Neural cell (in vitro differentiated cells): ENCODE measurements around the gene FAM20C. TPM values are rescaled to one million over a fixed set of nuclear protein-coding genes. Genes with fewer than 3 reads are reported as not detected.

Experiments
- H2AFZ ChIP-seq: fragments of 200-600, 300-800 bp; sonication (generic), shearing (Covaris generic); 2 replicates; pipeline ENCODE4 v1.6.0; 2014; ENCODE audit warnings: low read depth, mild to moderate bottlenecking, antibody characterized with exemption, low read length, moderate library complexity
- H3F3A ChIP-seq: fragments of 200-600 bp; shearing (Covaris generic); 2 replicates; pipeline ENCODE4 v1.6.1; 2016; ENCODE audit warnings: mild to moderate bottlenecking, moderate library complexity, mixed read lengths, antibody characterized with exemption, low read length; ENCODE audit not compliant: insufficient read depth, poor library complexity, severe bottlenecking
- H3K27ac ChIP-seq: fragments of 200-600, 300-800 bp; sonication (generic), shearing (Covaris generic); 2 replicates; pipeline ENCODE4 v1.5.1; 2014; ENCODE audit warnings: mild to moderate bottlenecking, low read length, moderate library complexity
- H3K27me3 ChIP-seq: fragments of 300-800, 200-600 bp; sonication (generic), shearing (Covaris generic); 2 replicates; pipeline ENCODE4 v1.6.0; 2014; ENCODE audit warnings: mild to moderate bottlenecking, low read depth, low read length, moderate library complexity; ENCODE audit not compliant: insufficient read depth
- H3K36me3 ChIP-seq: fragments of 300-800, 200-600 bp; sonication (generic), shearing (Covaris generic); 2 replicates; pipeline ENCODE4 v1.5.1; 2014; ENCODE audit warnings: mild to moderate bottlenecking, antibody characterized with exemption, low read length, moderate library complexity; ENCODE audit not compliant: insufficient read depth
- H3K4me2 ChIP-seq: fragments of 300-800, 200-600 bp; sonication (generic), shearing (Covaris generic); 2 replicates; pipeline ENCODE4 v1.6.0; 2014; ENCODE audit warnings: mild to moderate bottlenecking, low read length
- H3K4me3 ChIP-seq: fragments of 300-800, 200-600 bp; sonication (generic), shearing (Covaris generic); 2 replicates; pipeline ENCODE4 v1.5.1; 2014; ENCODE audit warnings: mild to moderate bottlenecking, low read length, moderate library complexity
- H3K79me2 ChIP-seq: fragments of 200-600 bp; shearing (Covaris generic); replicated peaks from 2 replicates; pipeline ENCODE4 v1.6.0; 2014; ENCODE audit warnings: mild to moderate bottlenecking, low read length, moderate library complexity; ENCODE audit not compliant: insufficient read depth
- H3K9ac ChIP-seq: fragments of 300-800, 200-600 bp; sonication (generic), shearing (Covaris generic); 2 replicates; pipeline ENCODE4 v1.6.1; 2016; ENCODE audit warnings: mild to moderate bottlenecking, low read length, mixed read lengths
- H3K9me2 ChIP-seq: fragments of 200-600 bp; shearing (Covaris generic); 2 replicates; pipeline ENCODE4 v1.6.1; 2016; ENCODE audit warnings: mild to moderate bottlenecking, low read length, mixed read lengths; ENCODE audit not compliant: insufficient read depth
- H3K9me3 ChIP-seq: fragments of 200-600, 300-800 bp; sonication (generic), shearing (Covaris generic); 2 replicates; pipeline ENCODE4 v1.6.1; 2016; ENCODE audit warnings: mild to moderate bottlenecking, mixed run types, low read length, moderate library complexity, mixed read lengths
- H4K20me1 ChIP-seq: fragments of 200-600 bp; shearing (Covaris generic); 2 replicates; pipeline ENCODE4 v1.6.1; 2016; ENCODE audit warnings: mild to moderate bottlenecking, mixed run types; ENCODE audit not compliant: insufficient read depth
- CTCF ChIP-seq: fragments of 450-650 bp; IDR thresholded peaks from 2 replicates; pipeline ENCODE4 v1.5.1; 2014; ENCODE audit warnings: antibody characterized with exemption, mild to moderate bottlenecking, moderate library complexity; ENCODE audit not compliant: poor library complexity, severe bottlenecking
- EP300 ChIP-seq: fragments of 450-650 bp; conservative IDR thresholded peaks from 2 replicates; pipeline ENCODE4 v1.6.1; 2014; ENCODE audit warnings: antibody characterized with exemption, mild to moderate bottlenecking, moderate library complexity; ENCODE audit not compliant: poor library complexity, severe bottlenecking
- EZH2 ChIP-seq: fragments of 200-600, 300-800 bp; shearing (Covaris generic), sonication (generic); IDR thresholded peaks from 2 replicates; pipeline ENCODE4 v1.6.1; 2014; ENCODE audit warnings: antibody characterized with exemption, low read length, borderline replicate concordance, mild to moderate bottlenecking; ENCODE audit not compliant: insufficient read depth, poor library complexity, severe bottlenecking
- MXI1 ChIP-seq: fragments of 450-650 bp; conservative IDR thresholded peaks from 2 replicates; pipeline ENCODE4 v1.6.1; 2014; ENCODE audit warnings: antibody characterized with exemption, mild to moderate bottlenecking; ENCODE audit not compliant: poor library complexity, severe bottlenecking
- POLR2AphosphoS5 ChIP-seq: IDR thresholded peaks from 2 replicates; pipeline ENCODE4 v1.6.1; 2012
- RAD21 ChIP-seq: fragments of 450-650 bp; conservative IDR thresholded peaks from 2 replicates; pipeline ENCODE4 v1.6.1; 2014; ENCODE audit warnings: antibody characterized with exemption, mild to moderate bottlenecking, moderate library complexity
- REST ChIP-seq: IDR thresholded peaks from 2 replicates; pipeline ENCODE4 v1.6.1; 2012; ENCODE audit warnings: borderline replicate concordance
- SMC3 ChIP-seq: fragments of 450-650 bp; conservative IDR thresholded peaks from 2 replicates; pipeline ENCODE4 v1.6.1; 2014; ENCODE audit warnings: antibody characterized with exemption, mild to moderate bottlenecking, moderate library complexity; ENCODE audit not compliant: poor library complexity
- TAF1 ChIP-seq: IDR thresholded peaks from 2 replicates; pipeline ENCODE4 v1.6.1; 2012; ENCODE audit warnings: low read depth
- polyA plus RNA-seq: library from polyadenylated mRNA; depleted of rRNA; stranded (reverse); fragments of >200 nt; gene quantifications from 2 replicates; pipeline ENCODE4 v1.2.3, GENCODE V29; 2014

The FAM20C gene
- polyA plus RNA-seq, 1 donor from 2014 or later = 22.7 TPM

- Histone ChIP-seq H3K27me3 (no peaks in the 10 kb centered on the region), H3K9me3 (no peaks in the 10 kb centered on the region), H3K9me2 (no peaks in the 10 kb centered on the region), H3K9ac (no peak overlapping the region), H3K79me2 (no peaks in the 10 kb centered on the region), H3F3A (no peaks in the 10 kb centered on the region), H3K4me2 (no peak overlapping the region), H2AFZ (no peak overlapping the region), H4K20me1 (no peaks in the 10 kb centered on the region), H3K36me3 (no peaks in the 10 kb centered on the region), H3K4me3 (no peak overlapping the region), H3K27ac (no peak overlapping the region)
- TF ChIP-seq TAF1 (no peak), POLR2AphosphoS5 (no peak), RAD21 (no peak), SMC3 (no peak)
These were observed 55.3 kb downstream of the FAM20C start for GRCh38 chr7:247636-248035.

DNA sequence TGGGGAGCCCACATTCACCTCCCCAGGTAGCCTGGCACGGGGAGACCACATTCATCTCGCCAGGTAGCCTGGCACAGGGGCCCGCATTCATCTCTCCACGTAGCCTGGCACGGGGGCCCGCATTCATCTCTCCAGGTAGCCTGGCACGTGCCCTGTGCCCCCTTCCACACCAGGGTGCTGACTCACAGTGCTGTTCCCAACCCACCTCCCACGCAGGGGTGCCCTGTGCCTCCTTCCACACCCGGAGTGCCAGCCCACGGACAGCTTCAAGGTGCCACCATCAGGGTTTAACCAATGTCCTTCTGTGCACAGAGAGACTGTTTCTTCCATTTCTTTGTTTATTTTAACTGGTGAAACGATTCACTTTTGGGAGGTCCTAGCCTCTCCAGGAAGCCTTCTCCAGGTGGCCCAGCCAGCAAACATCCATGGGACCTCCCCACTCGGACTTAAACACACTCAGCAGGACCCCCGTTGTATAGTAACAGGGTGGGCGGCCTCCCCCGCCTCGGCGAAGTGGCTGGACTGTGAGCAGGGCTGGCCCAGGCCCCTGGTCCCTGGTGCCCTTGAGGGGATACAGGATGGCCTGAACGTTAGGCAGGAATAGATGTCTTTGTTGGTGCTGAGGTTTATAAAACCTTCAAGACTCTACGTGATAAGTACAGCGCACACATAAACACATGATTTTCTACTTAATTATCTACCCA lies 56.5 kb downstream of the FAM20C start:
- H3K27me3 ChIP-seq = no peaks in the 10 kb centered on the region
- TF ChIP-seq CTCF (no peak), EZH2 (no peak), EP300 (no peak), REST (no peak), RAD21 (no peak), TAF1 (no peak), POLR2AphosphoS5 (no peak), MXI1 (no peak), SMC3 (no peak)
- H3F3A ChIP-seq = no peaks in the 10 kb centered on the region
- no peak overlapping the region for H3K4me3 ChIP-seq
- H4K20me1 ChIP-seq = no peaks in the 10 kb centered on the region
- H3K79me2 ChIP-seq = no peaks in the 10 kb centered on the region
- H3K9me2 ChIP-seq = no peaks in the 10 kb centered on the region
- H3K27ac ChIP-seq = no peak overlapping the region
- no peak overlapping the region for H3K9ac ChIP-seq
- no peak overlapping the region for H2AFZ ChIP-seq
- H3K9me3 ChIP-seq = no peaks in the 10 kb centered on the region
- H3K36me3 ChIP-seq = no peaks in the 10 kb centered on the region
- no peak overlapping the region for H3K4me2 ChIP-seq
